Naive thymus-derived CD8-positive, alpha-beta T cell (primary cell): Measurements from ENCODE around the gene RNF8. TPM values are rescaled to one million over a fixed set of nuclear protein-coding genes. Genes with fewer than 3 reads are reported as not detected.
A peak's percentile ranks its signal among the peaks of the same experiment; 100 is the strongest.

Source experiments
- ATAC-seq, 2 donors: fragments of 150-1000 bp; cut with Tn5 transposase in 1 of 2; sonication (Bioruptor Pico), chemical (Tn5 transposase) in 1 of 2; 1 replicate in 1 of 2; 2 replicates in 1 of 2; pipeline ENCODE4 v1.10.0; 2021; ENCODE audit warnings: mild to moderate bottlenecking in 2 of 2, moderate library complexity in 2 of 2
- POLR2A ChIA-PET: fragments of 350-600 bp; sonication (Branson Sonifier 250); formaldehyde crosslinking; loops from one replicate; lab custom pipeline; 2021; ENCODE audit warnings: antibody characterized with exemption; lab: Charles Lee
- DNase-seq, 10 donors: peaks; one replicate each; pipeline versions ENCODE4 v3.0.0 to v3.0.0-alpha.2; 2020 to 2022
- H3K27ac Mint-ChIP-seq, 10 donors: one replicate each; pipeline ENCODE4 v1.8.0; 2020 to 2022; ENCODE audit warnings: mild to moderate bottlenecking in 10 of 10, mixed read lengths in 10 of 10, moderate library complexity in 4 of 10, inconsistent platforms in 1 of 10
- H3K27me3 Mint-ChIP-seq, 5 donors: one replicate each; pipeline ENCODE4 v1.8.0; 2021 to 2022; ENCODE audit warnings: mixed read lengths in 5 of 5
- H3K36me3 Mint-ChIP-seq, 3 donors: one replicate each; pipeline ENCODE4 v1.8.0; 2020 to 2022; ENCODE audit warnings: mixed read lengths in 3 of 3, mild to moderate bottlenecking in 2 of 3, inconsistent platforms in 1 of 3
- H3K4me1 Mint-ChIP-seq, 4 donors: one replicate each; pipeline ENCODE4 v1.8.0; 2021 to 2022; ENCODE audit warnings: mixed read lengths in 4 of 4
- H3K4me3 Mint-ChIP-seq, 10 donors: one replicate each; pipeline ENCODE4 v1.8.0; 2020 to 2022; ENCODE audit warnings: mild to moderate bottlenecking in 10 of 10, mixed read lengths in 10 of 10, moderate library complexity in 6 of 10, inconsistent platforms in 1 of 10
- H3K9me3 Mint-ChIP-seq, 9 donors: one replicate each; pipeline ENCODE4 v1.8.0; 2020 to 2022; ENCODE audit warnings: mixed read lengths in 9 of 9, mild to moderate bottlenecking in 3 of 9, inconsistent platforms in 1 of 9, moderate library complexity in 1 of 9
- polyA plus RNA-seq, 3 donors: library from polyadenylated mRNA; unstranded; fragments of 300-500 nt; fragmentation: Illumina TruSeq; gene quantifications; one replicate each; pipeline ENCODE4 v1.2.3, GENCODE V29; 2021
- total RNA-seq, 8 experiments: library from RNA in 2 of 8; stranded (reverse) in 2 of 8; gene quantifications; one replicate each; pipeline ENCODE4 v1.2.3 and lab custom pipeline; 2021 to 2026

The RNF8 gene
- total and polyA plus RNA-seq, 5 experiments from 2014 or later = 9.1 to 17.2 (median 14.3) TPM

GRCh38 chr6:37351027-37351426 lies 2.8 kb upstream of the RNF8 start:
- POLR2A ChIA-PET = no interaction called here
- H3K4me1 Mint-ChIP-seq = peaks cover 13 to 26% (median 24%) of the 10 kb centered on the region in 4 donors
- no peak overlapping the region for H3K27ac Mint-ChIP-seq
- H3K27me3 Mint-ChIP-seq = peaks cover 0 to 19% (median 10%) of the 10 kb centered on the region in 5 donors
- no peak for DNase-seq
- no peaks in the 10 kb centered on the region for H3K36me3 Mint-ChIP-seq
- peak overlapping the region in 1 of 10 donors; percentile 37 for H3K4me3 Mint-ChIP-seq
- ATAC-seq = no peak
- no peaks in the 10 kb centered on the region for H3K9me3 Mint-ChIP-seq

- Mint-ChIP-seq H3K4me1 (peaks cover 14 to 38% (median 32%) of the 10 kb centered on the region in 4 donors), H3K27ac (peak overlapping the region in 3 of 10 donors; percentile 17 to 55 (median 20)), H3K36me3 (no peaks in the 10 kb centered on the region), H3K4me3 (peak overlapping the region in 8 of 10 donors; percentile 27 to 99 (median 64)), H3K27me3 (peaks cover 0 to 9% (median 5%) of the 10 kb centered on the region in 5 donors), H3K9me3 (no peaks in the 10 kb centered on the region)
- DNase-seq = no peak
- no peak for ATAC-seq
- POLR2A ChIA-PET = interaction anchor here (0.6 to 0.7 kb wide), 2 partner anchors 159 to 364 kb away, joined by 3 read pairs; no protein-coding TSS in a partner anchor
These were observed 1.4 kb upstream of the RNF8 start for GRCh38 chr6:37352384-37352783.

GRCh38 chr6:37354526-37355384 lies 972 bp downstream of the RNF8 start:
- POLR2A ChIA-PET = interaction anchor here (0.8 to 1.1 kb wide), 3 partner anchors 12 to 101 kb away, joined by 3 to 9 read pairs (median 4); no protein-coding TSS in a partner anchor

GRCh38 chr6:37357288-37357687 lies 3.5 kb downstream of the RNF8 start:
- Mint-ChIP-seq H3K9me3 (no peaks in the 10 kb centered on the region), H3K4me1 (peaks cover 22 to 54% (median 43%) of the 10 kb centered on the region in 4 donors), H3K27ac (no peak overlapping the region), H3K27me3 (no peaks in the 10 kb centered on the region), H3K36me3 (peaks cover 0 to 21% (median 0%) of the 10 kb centered on the region in 3 donors), H3K4me3 (peak overlapping the region in 1 of 10 donors; percentile 24)
- no peak for ATAC-seq
- DNase-seq = no peak
- POLR2A ChIA-PET = no interaction called here

More at GRCh38 chr6:37354526-37355384, 972 bp downstream of the RNF8 start:
- H3K27ac Mint-ChIP-seq = peak overlapping the region; percentile 9 to 93 (median 90)
- H3K9me3 Mint-ChIP-seq = no peaks in the 10 kb centered on the region
- H3K4me1 Mint-ChIP-seq = peaks cover 22 to 54% (median 41%) of the 10 kb centered on the region in 4 donors
- peaks cover 0 to 7% (median 0%) of the 10 kb centered on the region in 3 donors for H3K36me3 Mint-ChIP-seq
- peak in 4 of 10 donors; percentile 2 to 7 (median 6) for DNase-seq
- H3K27me3 Mint-ChIP-seq = no peaks in the 10 kb centered on the region
- ATAC-seq = peak in 1 of 2 donors; percentile 11
- H3K4me3 Mint-ChIP-seq = peak overlapping the region; percentile 94 to 99 (median 97)

- POLR2A ChIA-PET = no interaction called here
- no peak for DNase-seq
- peaks cover 22 to 54% (median 43%) of the 10 kb centered on the region in 4 donors for H3K4me1 Mint-ChIP-seq
- peaks cover 0 to 27% (median 0%) of the 10 kb centered on the region in 3 donors for H3K36me3 Mint-ChIP-seq
- no peaks in the 10 kb centered on the region for H3K9me3 Mint-ChIP-seq
- H3K27me3 Mint-ChIP-seq = no peaks in the 10 kb centered on the region
- no peak overlapping the region for H3K4me3 Mint-ChIP-seq
- no peak for ATAC-seq
- H3K27ac Mint-ChIP-seq = peak overlapping the region in 1 of 10 donors; percentile 48
These were observed 4.1 kb downstream of the RNF8 start for GRCh38 chr6:37357860-37358259.

- ATAC-seq = no peak
- H3K27ac Mint-ChIP-seq = no peak overlapping the region
- peaks cover 0 to 36% (median 0%) of the 10 kb centered on the region in 3 donors for H3K36me3 Mint-ChIP-seq
- POLR2A ChIA-PET = no interaction called here
- DNase-seq = no peak
- no peaks in the 10 kb centered on the region for H3K9me3 Mint-ChIP-seq
- no peaks in the 10 kb centered on the region for H3K27me3 Mint-ChIP-seq
- H3K4me1 Mint-ChIP-seq = peaks cover 16 to 49% (median 35%) of the 10 kb centered on the region in 4 donors
- H3K4me3 Mint-ChIP-seq = no peak overlapping the region
These were observed 5.3 kb downstream of the RNF8 start for GRCh38 chr6:37359039-37359438.

GRCh38 chr6:37362101-37362828 lies 8.5 kb downstream of the RNF8 start:
- POLR2A ChIA-PET = no interaction called here
- no peak overlapping the region for H3K4me3 Mint-ChIP-seq
- peaks cover 8 to 24% (median 16%) of the 10 kb centered on the region in 4 donors for H3K4me1 Mint-ChIP-seq
- H3K9me3 Mint-ChIP-seq = no peaks in the 10 kb centered on the region
- DNase-seq (no peak), ATAC-seq (no peak)
- H3K27me3 Mint-ChIP-seq = no peaks in the 10 kb centered on the region
- peaks cover 0 to 50% (median 4%) of the 10 kb centered on the region in 3 donors for H3K36me3 Mint-ChIP-seq
- H3K27ac Mint-ChIP-seq = peak overlapping the region in 3 of 10 donors; percentile 11 to 16 (median 15)

- Mint-ChIP-seq H3K36me3 (peaks cover 6 to 65% (median 11%) of the 10 kb centered on the region in 3 donors), H3K4me1 (peaks cover 5 to 18% (median 11%) of the 10 kb centered on the region in 4 donors), H3K9me3 (no peaks in the 10 kb centered on the region), H3K27me3 (no peaks in the 10 kb centered on the region), H3K4me3 (no peak overlapping the region), H3K27ac (peak overlapping the region in 1 of 10 donors; percentile 3)
- ATAC-seq (no peak), DNase-seq (no peak)
- POLR2A ChIA-PET = no interaction called here
These were observed 12.0 kb downstream of the RNF8 start for GRCh38 chr6:37365791-37366190.

- Mint-ChIP-seq H3K36me3 (peaks cover 6 to 63% (median 11%) of the 10 kb centered on the region in 3 donors), H3K4me3 (no peak overlapping the region), H3K27me3 (no peaks in the 10 kb centered on the region), H3K27ac (no peak overlapping the region), H3K4me1 (peaks cover 6 to 18% (median 11%) of the 10 kb centered on the region in 4 donors), H3K9me3 (no peaks in the 10 kb centered on the region)
- POLR2A ChIA-PET = interaction anchor here (0.7 to 1.0 kb wide), 2 partner anchors 13 kb away, joined by 3 to 9 read pairs; partner anchors contain the start of gene RNF8
- DNase-seq (no peak), ATAC-seq (no peak)
These were observed 13.1 kb downstream of the RNF8 start for GRCh38 chr6:37366910-37367309.

GRCh38 chr6:37368961-37369320 lies 15.2 kb downstream of the RNF8 start:
- Mint-ChIP-seq H3K9me3 (no peaks in the 10 kb centered on the region), H3K27ac (peak overlapping the region in 2 of 10 donors; percentile 64 to 68), H3K27me3 (no peaks in the 10 kb centered on the region), H3K36me3 (peaks cover 6 to 61% (median 15%) of the 10 kb centered on the region in 3 donors), H3K4me1 (peaks cover 6 to 12% (median 8%) of the 10 kb centered on the region in 4 donors), H3K4me3 (no peak overlapping the region)
- ATAC-seq (no peak), DNase-seq (no peak)
- POLR2A ChIA-PET = no interaction called here

GRCh38 chr6:37369321-37370201 lies 15.8 kb downstream of the RNF8 start:
- H3K27ac Mint-ChIP-seq = peak overlapping the region in 2 of 10 donors; percentile 64 to 68
- H3K27me3 Mint-ChIP-seq = no peaks in the 10 kb centered on the region
- DNase-seq (no peak), ATAC-seq (no peak)
- peaks cover 6 to 12% (median 8%) of the 10 kb centered on the region in 4 donors for H3K4me1 Mint-ChIP-seq
- no peak overlapping the region for H3K4me3 Mint-ChIP-seq
- H3K36me3 Mint-ChIP-seq = peaks cover 6 to 63% (median 11%) of the 10 kb centered on the region in 3 donors
- POLR2A ChIA-PET = no interaction called here
- H3K9me3 Mint-ChIP-seq = no peaks in the 10 kb centered on the region
